T47D (cell line): Measurements from ENCODE around the gene ARL10.

Experiments
- DNase-seq, 2 experiments: peaks; one replicate each; pipeline versions ENCODE4 v3.0.0 to v3.0.0-alpha.2; 2011 to 2012; ENCODE audit warnings: low read depth in 1 of 2, low spot score in 1 of 2
- JUND ChIP-seq: IDR thresholded peaks from 2 replicates; pipeline ENCODE4 v1.6.1; 2012; ENCODE audit warnings: low read depth
- in situ Hi-C: cut with HindIII; loops from 2 replicates; pipeline ENCODE4 v1.10.0; 2016; ENCODE audit warnings: low sequenced_read_pairs, low pct_unique_long_range_greater_than_20kb

The ARL10 gene, protein sequence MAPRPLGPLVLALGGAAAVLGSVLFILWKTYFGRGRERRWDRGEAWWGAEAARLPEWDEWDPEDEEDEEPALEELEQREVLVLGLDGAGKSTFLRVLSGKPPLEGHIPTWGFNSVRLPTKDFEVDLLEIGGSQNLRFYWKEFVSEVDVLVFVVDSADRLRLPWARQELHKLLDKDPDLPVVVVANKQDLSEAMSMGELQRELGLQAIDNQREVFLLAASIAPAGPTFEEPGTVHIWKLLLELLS

DNA sequence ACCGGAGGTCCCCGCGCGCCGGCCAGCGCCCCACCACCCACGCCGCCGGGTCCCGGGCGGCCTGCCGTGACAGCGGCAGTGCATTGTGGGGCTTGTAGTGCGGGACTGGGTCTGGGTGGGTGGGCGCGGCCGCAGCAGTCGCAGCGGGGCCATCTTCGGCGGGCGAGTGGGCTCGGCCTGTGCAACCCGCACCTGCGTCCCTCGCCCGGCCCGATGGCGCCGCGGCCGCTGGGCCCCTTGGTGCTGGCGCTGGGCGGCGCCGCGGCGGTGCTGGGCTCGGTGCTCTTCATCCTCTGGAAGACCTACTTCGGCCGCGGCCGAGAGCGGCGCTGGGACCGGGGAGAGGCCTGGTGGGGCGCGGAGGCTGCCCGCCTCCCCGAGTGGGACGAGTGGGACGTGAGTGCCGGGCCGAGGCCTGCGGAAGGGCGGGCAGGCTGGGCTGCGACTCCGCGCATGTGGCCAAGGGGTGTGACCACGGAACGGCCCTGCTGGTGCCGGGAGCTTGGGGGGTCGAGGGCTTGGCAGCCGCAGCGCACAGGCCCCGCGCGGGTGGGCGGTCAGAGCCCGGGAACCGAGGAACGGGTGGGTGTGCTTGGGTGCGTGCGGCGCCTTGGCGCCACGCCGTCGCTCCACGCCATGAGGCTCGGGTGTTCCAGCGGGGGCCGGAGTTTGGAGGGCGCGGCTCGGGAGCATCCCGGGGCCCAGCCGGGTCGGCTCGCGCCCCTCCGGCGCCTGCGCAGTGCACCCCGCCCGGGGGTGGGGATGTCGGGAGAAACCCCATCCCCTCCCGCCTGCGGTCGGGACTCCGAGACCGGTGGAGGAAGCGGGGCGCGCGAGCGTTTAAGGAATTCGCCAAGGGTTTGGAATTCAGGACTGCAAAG lies at the start of gene ARL10:
TSS of gene ARL10 (plus strand) at position 137 of the 881 bp plus-strand sequence. CDS start at position 214, 77 bp downstream.
- in situ Hi-C loops = no loop called here
- no peak for TF ChIP-seq JUND
- no peak for DNase-seq

DNA sequence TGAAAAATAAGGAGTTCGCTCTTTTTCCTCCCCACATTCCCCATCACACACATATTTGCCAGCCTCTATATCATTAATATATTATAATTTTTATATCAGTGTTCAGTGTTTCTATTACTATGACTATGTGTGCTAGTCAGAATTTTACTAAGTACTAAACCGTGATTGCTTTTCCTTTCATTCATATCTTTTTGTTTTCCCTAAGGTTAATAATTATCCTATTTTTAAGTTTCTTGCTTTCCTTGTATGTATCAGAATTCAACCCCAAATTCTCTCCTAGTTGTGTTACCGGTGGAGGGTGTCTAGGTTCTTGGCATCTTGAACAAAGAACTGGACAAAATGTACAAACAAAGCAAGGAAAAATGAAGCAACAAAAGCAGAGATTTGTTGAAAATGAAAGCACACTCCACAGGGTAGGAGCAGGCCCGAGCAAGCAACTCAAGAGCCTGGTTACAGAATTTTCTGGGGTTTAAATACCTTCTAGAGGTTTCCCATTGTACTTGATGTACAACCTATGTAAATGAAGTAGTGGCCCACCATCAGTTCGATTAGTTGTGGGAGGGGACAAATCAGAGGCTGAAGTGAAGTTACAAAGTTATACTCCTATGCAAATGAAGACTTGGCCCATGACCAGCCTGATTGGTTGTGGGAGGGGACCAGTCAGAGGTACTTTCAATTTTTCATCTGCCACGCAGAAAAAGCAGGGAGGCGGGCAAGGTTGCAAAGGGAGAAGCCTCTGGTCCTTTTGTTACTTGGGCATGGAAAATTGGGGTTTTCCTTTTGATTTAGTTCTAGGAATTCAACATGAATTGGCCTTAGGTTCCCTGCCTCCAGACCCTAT lies 47.5 kb upstream of the ARL10 start:
- DNase-seq = no peak
- TF ChIP-seq JUND = no peak
- in situ Hi-C loops = no loop called here

DNA sequence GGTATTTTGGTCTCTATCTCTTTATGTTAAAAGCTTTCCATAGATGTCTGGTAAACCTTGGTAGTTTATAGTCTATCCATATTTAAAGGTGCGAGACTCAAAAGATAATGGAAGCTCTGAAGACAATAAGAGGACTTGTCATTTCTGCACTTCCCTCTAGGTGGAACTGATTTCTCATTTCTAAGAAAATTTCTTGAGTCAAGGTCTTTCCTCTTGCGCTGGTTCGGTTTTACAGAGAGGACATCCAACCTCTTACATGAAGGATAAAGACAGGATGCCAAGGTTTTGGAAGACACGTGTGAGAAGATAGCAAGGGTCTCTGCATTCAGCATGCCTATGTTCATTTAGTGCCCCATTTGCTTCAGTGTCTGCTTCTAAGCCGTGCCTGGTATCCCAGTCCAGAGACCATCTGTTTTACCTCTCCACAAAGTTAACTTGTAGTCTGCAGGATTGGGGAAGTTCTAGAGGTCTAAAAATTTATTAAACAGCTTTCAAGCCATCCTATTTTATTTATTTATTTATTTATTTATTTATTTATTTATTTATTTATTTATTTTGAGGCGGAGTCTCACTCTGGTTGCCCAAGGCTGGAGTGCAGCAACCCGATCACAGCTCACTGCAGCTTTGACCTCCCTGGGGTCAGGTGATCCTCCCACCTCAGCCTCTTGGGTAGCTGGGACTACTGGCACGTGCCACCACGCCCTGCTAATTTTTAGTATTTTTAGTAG lies 45.3 kb upstream of the ARL10 start:
- in situ Hi-C loops = no loop called here
- TF ChIP-seq JUND = no peak
- DNase-seq = peak in 1 of 2 experiments; percentile 35

DNA sequence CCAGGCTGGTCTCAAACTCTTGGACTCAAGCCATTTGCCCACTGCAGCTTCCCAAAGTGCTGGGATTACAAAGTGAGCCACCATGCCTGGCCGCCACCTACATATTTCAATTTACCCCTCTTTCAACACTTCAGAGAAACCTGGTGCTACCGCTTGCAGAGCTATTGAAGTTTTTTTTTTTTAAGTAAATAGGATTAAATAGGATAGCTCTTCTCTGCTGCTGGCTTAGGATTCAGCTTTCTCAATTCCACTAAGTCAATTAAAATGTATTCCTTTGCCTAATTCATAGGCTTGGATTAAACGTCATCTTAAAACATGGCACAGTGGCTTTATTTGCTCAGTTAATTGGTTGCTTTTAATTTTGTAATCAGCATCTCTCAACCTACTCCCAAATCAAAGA lies 44.7 kb upstream of the ARL10 start:
- DNase-seq = no peak
- TF ChIP-seq JUND = no peak
- in situ Hi-C loops = no loop called here

DNA sequence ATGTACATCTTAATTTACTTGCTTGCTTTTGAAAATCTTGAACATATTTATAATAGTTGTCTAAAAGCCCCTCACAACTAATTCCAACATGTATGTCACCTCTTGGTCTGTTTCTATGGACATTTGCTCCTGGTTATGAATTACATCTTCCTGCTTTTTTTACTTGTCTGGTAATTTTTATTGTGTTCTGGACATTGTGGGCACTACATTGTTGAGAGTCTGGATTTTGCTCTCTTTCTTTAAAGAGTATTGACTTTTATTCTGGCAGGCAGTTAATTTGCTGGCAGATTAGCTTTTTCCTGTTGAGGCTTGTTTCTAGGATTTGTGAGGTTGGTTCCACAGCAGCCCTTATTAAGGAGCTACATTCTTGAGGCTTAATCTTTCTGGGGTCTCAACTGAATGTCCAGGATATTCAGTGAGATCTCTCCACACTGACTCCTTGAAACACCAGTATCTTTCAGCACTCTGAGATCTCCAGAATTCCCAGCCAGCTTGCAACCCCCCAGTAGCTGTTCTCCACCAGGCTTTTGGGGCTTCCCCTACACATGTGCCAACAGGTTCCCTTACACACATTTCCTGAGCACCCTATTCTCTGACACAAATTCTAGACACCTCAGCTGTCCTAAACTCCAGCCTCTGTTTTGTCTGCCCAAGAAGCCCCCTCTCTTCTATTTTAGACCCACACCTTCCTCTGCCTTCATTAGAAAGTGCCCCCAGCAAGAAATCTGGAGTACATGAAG lies 31.1 kb upstream of the ARL10 start:
- no peak for TF ChIP-seq JUND
- in situ Hi-C loops = no loop called here
- DNase-seq = no peak

DNA sequence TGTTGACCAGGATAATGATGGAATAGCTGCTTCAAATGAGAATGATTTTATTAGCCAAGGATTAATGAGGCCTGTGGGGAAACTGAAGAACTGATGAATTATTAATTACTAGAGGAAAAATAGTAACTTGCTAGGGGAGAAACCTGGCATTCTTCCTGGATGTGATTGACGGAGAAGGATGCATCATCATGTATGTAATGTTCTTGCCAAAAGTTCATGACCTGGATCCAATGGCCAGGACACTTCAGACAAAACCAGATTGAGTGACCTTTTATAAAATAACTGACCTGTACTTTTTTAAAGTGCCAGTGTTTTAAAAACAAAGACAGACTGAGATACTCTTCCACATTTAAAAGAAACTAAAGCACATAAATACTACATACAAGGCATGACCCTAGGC lies 27.4 kb upstream of the ARL10 start:
- in situ Hi-C loops = no loop called here
- TF ChIP-seq JUND = no peak
- DNase-seq = no peak

DNA sequence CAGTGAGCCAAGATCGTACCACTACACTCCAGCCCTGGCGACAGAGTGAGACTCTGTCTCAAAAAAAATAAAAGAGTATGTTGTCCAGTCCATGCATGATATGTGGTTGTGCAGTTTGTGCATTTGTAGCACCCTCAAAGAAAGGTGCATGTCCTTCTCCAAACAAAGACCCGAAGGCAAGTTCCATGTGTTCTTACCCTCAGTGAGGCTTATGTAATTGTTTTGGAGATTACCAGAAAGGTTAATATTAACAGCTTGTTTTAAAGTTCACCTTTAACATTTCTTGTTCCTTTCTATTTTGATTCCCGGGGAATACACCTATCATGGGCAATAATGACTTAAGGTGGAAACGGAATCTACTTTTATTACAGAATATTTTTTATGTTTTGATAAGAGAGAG lies 26.0 kb upstream of the ARL10 start:
- no peak for DNase-seq
- TF ChIP-seq JUND = no peak
- in situ Hi-C loops = no loop called here

DNA sequence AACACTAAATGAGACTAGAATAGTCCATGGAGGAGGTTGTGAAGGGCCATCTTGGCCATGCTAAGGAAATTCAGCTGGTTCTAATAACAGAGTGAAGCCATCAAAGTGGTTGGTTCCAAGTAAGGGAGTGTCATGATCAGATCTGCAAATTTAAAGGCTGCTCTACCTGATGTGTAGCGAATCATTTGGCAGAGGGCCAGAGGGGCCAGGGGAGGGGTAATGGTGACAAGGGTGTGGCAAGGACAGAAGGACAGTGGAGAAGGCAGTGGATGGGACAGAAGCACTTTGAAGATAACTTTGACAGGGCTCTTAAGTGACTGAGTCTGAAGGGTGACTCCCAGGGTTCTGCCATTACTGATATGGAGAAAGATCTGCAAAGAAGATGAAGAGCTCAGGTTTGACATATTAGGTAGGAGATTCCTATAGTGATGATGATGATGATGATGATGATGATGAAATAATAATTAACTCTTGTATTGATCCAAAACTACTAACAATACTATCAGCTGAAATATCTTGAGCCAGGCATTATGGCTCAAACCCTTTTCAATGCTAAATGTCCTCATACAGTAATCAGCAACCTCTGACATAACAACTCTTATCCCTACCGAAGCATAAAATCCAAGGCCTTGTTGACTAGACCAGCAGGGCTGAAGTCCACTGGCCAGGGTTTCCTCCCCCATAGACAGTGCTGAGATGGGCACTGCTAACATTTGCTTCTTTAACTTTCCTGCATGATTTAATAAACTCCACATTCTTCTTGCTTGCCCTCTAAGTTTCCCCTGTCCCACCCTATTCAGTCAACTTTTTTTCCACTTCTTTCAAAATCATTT lies 23.7 kb upstream of the ARL10 start:
- DNase-seq = no peak
- in situ Hi-C loops = no loop called here
- TF ChIP-seq JUND = no peak

DNA sequence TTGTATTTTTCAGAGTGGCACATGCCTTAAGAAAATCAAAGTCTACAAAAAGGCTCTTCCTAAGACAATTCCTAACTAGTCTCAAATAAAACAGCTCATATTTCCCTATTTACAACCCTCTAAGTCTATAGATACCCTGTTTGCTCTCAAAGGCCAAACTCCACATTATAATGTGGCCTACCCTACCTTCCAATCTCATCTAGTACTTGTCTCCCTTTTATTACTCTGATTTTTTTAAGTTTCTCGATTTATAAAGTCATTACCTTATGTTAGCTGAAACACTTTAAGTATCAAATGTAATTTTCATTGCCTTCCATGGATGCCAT lies 23.2 kb upstream of the ARL10 start:
- in situ Hi-C loops = no loop called here
- TF ChIP-seq JUND = no peak
- DNase-seq = no peak

DNA sequence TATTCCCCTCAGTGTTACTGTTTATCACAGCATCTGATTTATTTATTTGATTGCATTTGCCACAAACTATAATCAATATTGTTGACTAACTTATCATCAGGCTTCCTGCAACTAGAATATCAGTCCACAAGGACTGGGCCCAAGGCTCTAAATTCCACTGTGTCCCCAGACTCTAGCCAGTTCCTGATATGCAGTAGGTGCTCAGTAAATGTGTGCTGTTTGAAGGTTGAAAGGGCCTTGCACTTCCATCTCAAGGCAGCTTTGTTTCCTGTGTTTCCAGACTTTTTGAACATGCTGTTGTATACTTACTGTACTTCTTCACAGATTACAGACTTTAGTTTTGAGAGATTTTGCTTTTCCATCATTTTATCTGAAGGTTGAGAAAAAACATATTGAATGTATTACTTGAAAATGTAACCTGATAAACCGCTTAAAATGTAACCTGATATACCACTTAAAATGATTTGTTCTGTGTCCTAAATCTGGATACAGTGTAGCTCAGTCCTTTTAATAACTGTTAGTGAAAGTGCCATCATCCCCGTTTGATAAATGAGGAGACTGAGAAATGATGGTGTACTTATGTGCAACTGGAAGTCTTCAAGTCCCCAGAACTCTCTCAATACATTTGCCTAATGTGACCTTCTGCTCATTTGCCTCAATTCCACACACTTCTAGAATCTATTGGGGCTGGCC lies 22.4 kb upstream of the ARL10 start:
- no peak for TF ChIP-seq JUND
- no peak for DNase-seq
- in situ Hi-C loops = no loop called here

DNA sequence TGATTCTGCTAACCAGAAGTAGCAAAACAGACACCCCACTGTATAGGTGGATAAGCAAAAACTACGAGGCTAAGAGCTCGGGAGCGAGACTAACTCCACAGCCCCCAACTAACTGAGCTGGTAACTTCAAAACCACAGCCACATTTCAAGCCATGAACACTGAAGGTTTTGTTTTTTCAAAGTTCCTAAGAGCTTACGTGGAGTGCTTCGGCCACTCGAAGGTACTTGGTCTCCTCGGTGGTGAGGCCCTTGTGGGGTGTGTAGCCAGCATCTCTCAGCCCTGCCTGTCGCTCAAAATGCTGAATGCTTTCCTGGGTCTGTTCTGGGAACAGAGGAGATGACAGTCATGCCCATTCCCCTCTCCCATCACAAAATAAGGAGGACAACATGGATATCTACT lies 14.9 kb upstream of the ARL10 start:
- DNase-seq = no peak
- in situ Hi-C loops = no loop called here

More for the DNA sequence above, 14.9 kb upstream of the ARL10 start:
- TF ChIP-seq JUND = no peak
